ENCODE measurements around the gene GFI1B.
A peak's percentile ranks its signal among the peaks of the same experiment; 100 is the strongest.

- TF ChIP-seq POLR2A (IDR thresholded peaks at IDR 0.05; ENCODE audit: low read depth, low read length): peak; percentile 60
- TF ChIP-seq CTCF (conservative IDR thresholded peaks at IDR 0.05; ENCODE audit: low read depth, low read length): no peak
- TF ChIP-seq CHD1 (IDR thresholded peaks at IDR 0.05; ENCODE audit: low read depth, low read length): 0 out of 2 replicates have a peak, but pooled peaks have one; percentile 30
- TF ChIP-seq MAZ (IDR thresholded peaks at IDR 0.05; ENCODE audit: borderline replicate concordance, low read depth, low read length): peak; percentile 75; the same call in 1 of the 2 replicates
- TF ChIP-seq MAFK (IDR thresholded peaks at IDR 0.05; ENCODE audit: low read depth, low read length): no peak
- no peak for TF ChIP-seq CEBPB (IDR thresholded peaks at IDR 0.05; ENCODE audit: low read depth, low read length)
- no peak for TF ChIP-seq USF2 (IDR thresholded peaks at IDR 0.05; ENCODE audit: low read depth, low read length)
- TF ChIP-seq RCOR1 (IDR thresholded peaks at IDR 0.05; ENCODE audit: insufficient replicate concordance, low read length): no peak
- TF ChIP-seq FOS (IDR thresholded peaks at IDR 0.05; ENCODE audit: low read depth, low read length): peak; percentile 15; the same call in 1 of the 2 replicates
- TF ChIP-seq RFX5 (IDR thresholded peaks at IDR 0.05; ENCODE audit: low read depth, low read length): no peak
These were observed 52.0 kb downstream of the GFI1B start, which contains the start of gene GTF3C5 for GRCh38 chr9:133030317-133031129.

Measured in IMR-90 (cell line).